Measurements from ENCODE around the gene MARCO.

The MARCO gene

DNA sequence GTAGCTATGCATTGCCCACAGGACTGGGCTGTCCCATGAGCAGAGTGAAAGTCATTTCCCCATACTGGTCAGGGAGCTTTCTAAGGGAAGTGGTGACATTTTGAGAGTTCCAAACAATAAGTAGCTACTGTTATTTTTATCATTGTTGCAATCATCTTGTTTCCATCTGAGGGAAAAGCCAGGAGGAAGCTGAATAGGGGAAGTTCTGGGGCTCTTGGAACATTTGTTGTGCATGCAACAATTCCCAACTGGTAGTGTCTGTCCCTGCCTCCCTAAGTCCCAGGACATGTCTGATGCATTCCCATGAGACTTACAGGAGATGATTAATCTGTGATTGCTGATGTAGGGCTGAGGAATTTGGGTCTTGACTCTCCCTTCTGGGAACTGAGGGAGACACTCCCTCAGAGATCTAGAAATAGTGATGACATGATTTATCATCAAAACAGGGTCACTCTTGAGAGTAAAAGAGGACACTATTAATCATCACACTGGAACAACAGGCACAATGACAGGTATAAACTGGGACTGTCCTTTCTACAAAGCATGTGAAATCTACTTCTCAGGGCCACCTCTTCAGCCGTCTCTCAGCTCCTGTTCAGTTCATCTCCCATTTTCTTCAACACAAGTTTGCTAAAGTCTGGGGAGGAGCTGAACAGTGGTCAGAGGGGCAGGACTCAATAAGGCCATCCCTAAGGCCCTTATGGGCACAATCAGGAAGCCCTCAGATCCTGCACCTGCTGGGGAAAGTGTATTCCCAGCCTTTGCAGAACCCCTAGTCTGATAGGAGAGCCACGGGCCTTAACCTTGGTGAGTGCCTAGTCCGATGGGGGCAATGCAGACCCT, 28.0 kb upstream of the MARCO start:
- no peak for DNase-seq (ENCODE audit: low read depth)
- TF ChIP-seq, protein P1, sequence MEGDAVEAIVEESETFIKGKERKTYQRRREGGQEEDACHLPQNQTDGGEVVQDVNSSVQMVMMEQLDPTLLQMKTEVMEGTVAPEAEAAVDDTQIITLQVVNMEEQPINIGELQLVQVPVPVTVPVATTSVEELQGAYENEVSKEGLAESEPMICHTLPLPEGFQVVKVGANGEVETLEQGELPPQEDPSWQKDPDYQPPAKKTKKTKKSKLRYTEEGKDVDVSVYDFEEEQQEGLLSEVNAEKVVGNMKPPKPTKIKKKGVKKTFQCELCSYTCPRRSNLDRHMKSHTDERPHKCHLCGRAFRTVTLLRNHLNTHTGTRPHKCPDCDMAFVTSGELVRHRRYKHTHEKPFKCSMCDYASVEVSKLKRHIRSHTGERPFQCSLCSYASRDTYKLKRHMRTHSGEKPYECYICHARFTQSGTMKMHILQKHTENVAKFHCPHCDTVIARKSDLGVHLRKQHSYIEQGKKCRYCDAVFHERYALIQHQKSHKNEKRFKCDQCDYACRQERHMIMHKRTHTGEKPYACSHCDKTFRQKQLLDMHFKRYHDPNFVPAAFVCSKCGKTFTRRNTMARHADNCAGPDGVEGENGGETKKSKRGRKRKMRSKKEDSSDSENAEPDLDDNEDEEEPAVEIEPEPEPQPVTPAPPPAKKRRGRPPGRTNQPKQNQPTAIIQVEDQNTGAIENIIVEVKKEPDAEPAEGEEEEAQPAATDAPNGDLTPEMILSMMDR (IDR thresholded peaks at IDR 0.05; ENCODE audit: insufficient read depth, low read depth, low read length, missing control alignments): no peak
- no peak overlapping the region for H3K4me3 ChIP-seq (ENCODE audit: low read depth, low read length)

DNA sequence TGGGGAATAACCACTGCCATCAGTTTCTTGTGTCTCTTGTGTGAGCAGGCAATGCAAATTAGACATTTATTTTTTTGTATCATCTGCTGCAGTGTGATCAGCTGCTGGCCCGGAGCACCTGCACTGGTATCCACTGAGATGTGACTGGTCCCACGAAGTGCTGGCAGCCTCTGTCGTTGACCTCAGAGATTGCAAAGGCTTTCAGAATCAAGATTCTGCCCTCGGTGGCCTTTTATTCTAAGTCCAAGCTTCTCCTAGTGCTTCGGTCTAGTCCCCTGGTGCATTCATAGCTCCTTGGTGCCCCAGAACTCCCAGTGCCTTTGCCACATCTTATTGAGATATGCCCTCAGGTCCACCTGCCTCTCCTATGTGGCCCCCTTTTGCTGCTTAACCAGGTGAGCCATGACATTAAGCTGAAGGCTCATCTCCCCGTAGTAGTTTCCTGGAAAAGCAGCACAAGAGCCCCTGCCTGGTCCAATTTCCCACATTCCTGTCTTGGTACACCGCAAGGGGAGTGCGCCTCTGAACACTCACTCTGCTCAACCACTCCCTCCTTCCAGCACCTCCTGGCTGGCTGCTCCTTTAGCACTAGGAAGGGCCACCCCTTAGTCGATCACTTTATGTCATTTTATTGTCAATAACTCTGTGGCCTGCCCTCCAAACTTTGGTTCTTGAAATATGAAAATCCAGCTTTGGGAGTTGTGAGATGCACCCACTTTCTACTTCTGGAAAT, 27.1 kb upstream of the MARCO start:
- TF ChIP-seq, protein P1 (IDR thresholded peaks at IDR 0.05; ENCODE audit: insufficient read depth, low read depth, low read length, missing control alignments): no peak
- DNase-seq (ENCODE audit: low read depth): no peak

DNA sequence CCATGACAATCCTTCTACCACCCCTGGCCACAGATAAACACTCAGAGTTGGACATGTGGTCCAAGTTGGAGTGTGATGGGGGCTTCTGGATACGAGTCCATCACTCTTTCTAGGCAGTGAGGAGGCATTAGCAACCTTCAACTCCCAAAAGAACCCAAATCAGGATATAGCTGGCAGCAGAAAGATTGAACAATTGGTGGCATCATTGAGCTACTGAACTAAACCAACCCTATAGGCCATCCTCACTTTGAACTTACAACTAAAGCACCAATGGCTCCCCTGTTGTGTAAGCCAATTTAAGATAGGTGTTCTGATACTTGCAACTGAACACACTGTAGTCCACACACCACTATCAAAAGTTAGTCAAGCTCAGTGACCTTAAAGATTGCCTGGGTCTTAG, 24.0 kb upstream of the MARCO start:
- H3K4me3 ChIP-seq (ENCODE audit: low read depth, low read length): no peak overlapping the region
- no peak for DNase-seq (ENCODE audit: low read depth)
- TF ChIP-seq, protein P1 (IDR thresholded peaks at IDR 0.05; ENCODE audit: insufficient read depth, low read depth, low read length, missing control alignments): no peak

More for the DNA sequence above, 27.1 kb upstream of the MARCO start:
- H3K4me3 ChIP-seq (ENCODE audit: low read depth, low read length): no peak overlapping the region

DNA sequence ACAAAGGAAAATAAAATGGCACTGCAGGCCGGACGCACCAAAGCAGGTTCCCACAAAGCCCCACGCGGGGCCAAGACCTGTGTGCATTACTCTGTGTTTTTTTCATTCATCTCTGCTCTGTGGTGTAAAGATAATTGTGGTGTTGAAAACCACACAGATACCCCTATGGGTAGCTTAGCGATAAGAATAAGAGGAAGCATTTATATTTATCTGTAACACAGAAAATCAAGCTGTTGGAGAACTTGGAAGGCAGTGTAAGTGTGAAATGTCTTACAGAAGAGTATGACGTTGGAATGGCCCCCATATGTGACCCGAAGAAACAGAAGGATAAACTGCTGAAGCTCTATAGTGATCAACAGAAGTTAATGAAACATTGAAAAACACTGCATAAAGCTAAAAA, 20.3 kb upstream of the MARCO start:
- no peak for DNase-seq (ENCODE audit: low read depth)
- TF ChIP-seq, protein P1 (IDR thresholded peaks at IDR 0.05; ENCODE audit: insufficient read depth, low read depth, low read length, missing control alignments): no peak
- no peak overlapping the region for H3K4me3 ChIP-seq (ENCODE audit: low read depth, low read length)

DNA sequence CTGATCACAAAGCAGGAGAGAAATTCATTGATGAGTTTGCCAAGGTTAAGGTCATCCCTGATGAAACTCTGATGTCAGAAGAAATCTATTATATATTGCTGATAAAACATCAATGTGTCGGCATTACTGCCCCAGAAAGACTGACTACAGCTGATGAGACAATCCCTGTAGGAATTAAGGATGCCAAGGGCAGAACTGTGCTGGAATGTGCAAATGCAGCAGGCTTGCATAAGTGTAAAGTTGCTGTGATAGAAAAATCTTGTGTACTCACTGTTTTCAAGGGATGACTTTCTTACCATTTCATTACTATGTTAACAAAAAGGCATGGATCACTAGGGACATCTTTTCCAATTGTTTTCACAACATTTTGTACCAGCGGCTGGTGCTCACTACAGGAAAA, 19.7 kb upstream of the MARCO start:
- no peak for DNase-seq (ENCODE audit: low read depth)
- H3K4me3 ChIP-seq (ENCODE audit: low read depth, low read length): no peak overlapping the region
- TF ChIP-seq, protein P1 (IDR thresholded peaks at IDR 0.05; ENCODE audit: insufficient read depth, low read depth, low read length, missing control alignments): no peak

DNA sequence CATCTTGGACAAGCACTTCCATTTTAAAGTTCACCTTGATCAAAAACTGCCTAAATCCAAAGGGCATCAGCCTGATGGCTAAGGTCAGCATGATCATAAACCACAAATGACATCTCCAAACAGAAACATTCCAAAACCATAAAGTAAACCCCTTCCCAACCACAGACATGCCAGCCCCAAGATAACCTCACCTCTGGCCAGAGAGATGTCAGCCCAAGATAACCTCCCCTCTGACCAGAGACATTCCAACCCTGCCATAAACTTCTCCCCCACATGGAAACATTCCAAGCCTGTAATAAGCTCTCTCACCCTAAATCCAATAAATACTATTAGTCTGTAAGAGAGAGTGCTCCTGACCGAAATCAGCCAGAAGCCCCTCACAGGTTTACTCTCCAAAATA, 18.6 kb upstream of the MARCO start:
- no peak overlapping the region for H3K4me3 ChIP-seq (ENCODE audit: low read depth, low read length)
- TF ChIP-seq, protein P1 (IDR thresholded peaks at IDR 0.05; ENCODE audit: insufficient read depth, low read depth, low read length, missing control alignments): no peak
- DNase-seq (ENCODE audit: low read depth): no peak
